ENCODE results near the gene DPPA3.
"Not testable (repeated sequence)": the region's sequence is repeated elsewhere in the genome, so short reads cannot be mapped to it uniquely, and the experiment has no call there.

DPPA3 gene

DNA sequence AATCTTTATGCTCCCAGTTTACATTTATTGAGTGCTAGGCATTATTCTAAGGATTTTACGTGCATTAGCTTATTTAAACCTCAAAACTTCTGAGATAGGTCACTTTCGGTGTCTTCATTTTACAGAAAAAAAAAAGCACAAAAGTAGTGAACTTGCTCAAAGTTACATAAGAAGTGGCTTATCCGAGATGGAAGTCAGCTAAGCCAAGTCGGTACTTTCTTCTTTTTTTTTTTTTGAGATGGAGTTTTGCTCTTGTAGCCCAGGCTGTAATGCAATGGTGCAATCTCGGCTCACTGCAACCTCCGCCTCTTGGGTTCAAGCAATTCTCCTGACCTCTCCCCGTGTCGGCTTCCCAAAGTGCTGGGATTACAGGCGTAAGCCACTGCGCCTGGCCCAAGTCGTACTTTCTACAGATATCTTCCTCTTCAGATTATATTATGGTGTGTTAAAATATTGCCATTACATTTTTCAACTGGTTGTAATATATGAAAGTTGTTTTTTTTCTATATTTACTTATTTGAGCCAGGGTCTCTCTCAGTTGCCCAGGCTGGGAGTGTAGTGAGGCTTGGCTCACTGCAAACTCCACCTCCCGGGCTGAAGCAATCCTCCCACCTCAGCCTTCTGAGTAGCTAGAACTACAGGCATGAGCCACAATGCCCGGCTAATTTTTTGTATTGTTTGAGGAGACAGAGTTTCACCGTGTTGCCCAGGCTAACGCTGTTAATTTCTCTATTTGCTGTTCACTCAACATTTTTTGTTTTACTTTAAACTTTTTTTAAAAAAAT is 8.9 kb downstream of the DPPA3 start:
- DNase-seq: no peak
- in situ Hi-C loops (cut with MboI; ENCODE audit: low pct_unique_long_range_greater_than_20kb, low sequenced_read_pairs): no loop called here

GRCh38 chr12:7723926-7724325 is 12.7 kb downstream of the DPPA3 start:
- no peak for DNase-seq
- in situ Hi-C loops (cut with MboI; ENCODE audit: low pct_unique_long_range_greater_than_20kb, low sequenced_read_pairs): no loop called here

- DNase-seq: no peak
- in situ Hi-C loops (cut with MboI; ENCODE audit: low pct_unique_long_range_greater_than_20kb, low sequenced_read_pairs): no loop called here
Observed at GRCh38 chr12:7729746-7730145, 18.5 kb downstream of the DPPA3 start.

- in situ Hi-C loops (cut with MboI; ENCODE audit: low pct_unique_long_range_greater_than_20kb, low sequenced_read_pairs); DNase-seq: not testable (repeated sequence)
Observed at GRCh38 chr12:7730984-7731383, 19.8 kb downstream of the DPPA3 start.

GRCh38 chr12:7731486-7731885 is 20.3 kb downstream of the DPPA3 start:
- no peak for DNase-seq
- in situ Hi-C loops (cut with MboI; ENCODE audit: low pct_unique_long_range_greater_than_20kb, low sequenced_read_pairs): no loop called here

DNA sequence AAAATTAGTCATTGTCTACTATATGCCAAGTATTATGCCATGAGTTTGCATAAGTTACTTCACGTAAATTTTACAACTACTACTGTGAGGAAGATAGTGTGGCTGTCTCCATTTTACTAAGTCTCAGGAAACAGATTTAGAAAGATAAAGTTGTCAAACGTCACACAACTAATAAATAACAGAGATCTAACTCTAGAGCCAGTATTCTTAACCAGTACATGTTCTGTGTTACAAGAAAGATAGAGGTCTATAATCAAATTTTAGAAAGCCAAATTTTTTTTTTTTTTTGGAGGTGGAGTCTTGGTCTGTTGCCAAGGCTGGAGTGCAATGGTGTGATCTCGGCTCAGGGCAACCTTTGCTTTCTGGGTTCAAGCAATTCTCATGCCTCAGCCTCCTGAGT is 21.8 kb downstream of the DPPA3 start:
- in situ Hi-C loops (cut with MboI; ENCODE audit: low pct_unique_long_range_greater_than_20kb, low sequenced_read_pairs): no loop called here
- DNase-seq: no peak

DNA sequence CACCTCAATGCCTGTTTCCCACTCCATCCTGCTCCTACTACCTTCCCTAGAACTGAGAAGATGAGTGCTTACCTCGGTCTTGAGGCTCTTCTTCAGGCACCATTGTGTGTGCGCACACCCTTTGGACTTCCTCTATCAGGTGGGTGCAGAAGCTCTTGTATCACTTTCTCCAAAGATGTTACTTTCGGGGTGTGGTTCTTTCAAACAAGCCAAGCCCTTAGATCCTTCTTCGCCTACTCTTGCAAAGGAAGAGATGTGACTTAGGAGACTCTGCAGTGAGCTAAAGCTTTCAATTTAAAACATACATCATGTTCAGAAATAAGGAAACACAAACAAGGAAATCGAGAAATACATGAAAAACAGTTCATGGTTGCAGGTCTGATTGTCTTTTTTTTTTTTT is 36.0 kb downstream of the DPPA3 start, which contains the start of gene CLEC4C:
Gene CLEC4C (minus strand): TSS at position 130 of the 400 bp plus-strand sequence. CDS start 27 bp downstream, at position 103.
- in situ Hi-C loops (cut with MboI; ENCODE audit: low pct_unique_long_range_greater_than_20kb, low sequenced_read_pairs): no loop called here
- DNase-seq: no peak

GRCh38 chr12:7748852-7749251 is 37.6 kb downstream of the DPPA3 start:
- no peak for DNase-seq
- in situ Hi-C loops (cut with MboI; ENCODE audit: low pct_unique_long_range_greater_than_20kb, low sequenced_read_pairs): no loop called here

- in situ Hi-C loops (cut with MboI; ENCODE audit: low pct_unique_long_range_greater_than_20kb, low sequenced_read_pairs): no loop called here
- no peak for DNase-seq
Observed at GRCh38 chr12:7749442-7749841, 38.2 kb downstream of the DPPA3 start.

- DNase-seq: no peak
- in situ Hi-C loops (cut with MboI; ENCODE audit: low pct_unique_long_range_greater_than_20kb, low sequenced_read_pairs): no loop called here
Observed at GRCh38 chr12:7750350-7750749, 39.1 kb downstream of the DPPA3 start.

DNA sequence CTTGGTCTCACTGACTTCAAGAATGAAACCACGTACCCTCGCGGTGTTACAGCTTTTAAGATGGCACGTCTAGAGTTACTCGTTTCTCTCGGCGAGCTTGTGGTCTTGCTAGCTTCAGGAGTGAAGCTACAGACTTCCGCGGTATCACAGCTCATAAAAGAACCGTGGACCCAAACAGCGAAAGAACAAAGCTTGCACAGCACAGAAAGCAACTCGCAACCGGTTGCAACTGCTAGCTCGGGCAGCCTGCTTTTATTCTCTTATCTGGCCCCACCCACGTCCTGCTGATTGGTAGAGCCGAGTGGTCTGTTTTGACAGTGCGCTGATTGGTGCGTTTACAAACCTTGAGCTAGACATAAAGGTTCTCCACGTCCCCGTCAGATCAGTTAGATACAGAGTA is 40.2 kb downstream of the DPPA3 start:
- in situ Hi-C loops (cut with MboI; ENCODE audit: low pct_unique_long_range_greater_than_20kb, low sequenced_read_pairs): no loop called here
- no peak for DNase-seq

GRCh38 chr12:7751941-7752922 is 41.0 kb downstream of the DPPA3 start:
- in situ Hi-C loops (cut with MboI; ENCODE audit: low pct_unique_long_range_greater_than_20kb, low sequenced_read_pairs): not testable (repeated sequence)
- peak; percentile 55 for DNase-seq

GRCh38 chr12:7755668-7756067 is 44.4 kb downstream of the DPPA3 start:
- in situ Hi-C loops (cut with MboI; ENCODE audit: low pct_unique_long_range_greater_than_20kb, low sequenced_read_pairs); DNase-seq: not testable (repeated sequence)

DNA sequence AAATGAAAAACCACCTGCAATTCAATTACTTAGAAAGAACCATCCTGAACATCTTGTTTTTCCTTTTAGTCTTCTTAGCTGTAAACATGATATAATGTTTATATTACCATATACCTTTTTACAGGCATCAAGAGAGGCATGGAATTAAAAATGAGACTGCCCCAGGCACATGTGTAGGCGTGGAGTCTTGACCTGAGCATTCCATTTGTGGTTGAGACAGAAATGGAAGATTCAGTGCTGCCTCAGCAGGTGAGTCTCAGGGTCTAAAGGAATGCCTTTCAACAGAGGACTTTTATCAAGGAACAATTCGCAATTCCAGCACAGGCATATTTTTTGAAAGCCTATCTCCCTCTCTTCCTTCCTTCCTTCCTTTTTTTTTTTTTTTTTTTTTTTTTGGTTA is 45.8 kb downstream of the DPPA3 start:
- no peak for DNase-seq
- in situ Hi-C loops (cut with MboI; ENCODE audit: low pct_unique_long_range_greater_than_20kb, low sequenced_read_pairs): no loop called here

DNA sequence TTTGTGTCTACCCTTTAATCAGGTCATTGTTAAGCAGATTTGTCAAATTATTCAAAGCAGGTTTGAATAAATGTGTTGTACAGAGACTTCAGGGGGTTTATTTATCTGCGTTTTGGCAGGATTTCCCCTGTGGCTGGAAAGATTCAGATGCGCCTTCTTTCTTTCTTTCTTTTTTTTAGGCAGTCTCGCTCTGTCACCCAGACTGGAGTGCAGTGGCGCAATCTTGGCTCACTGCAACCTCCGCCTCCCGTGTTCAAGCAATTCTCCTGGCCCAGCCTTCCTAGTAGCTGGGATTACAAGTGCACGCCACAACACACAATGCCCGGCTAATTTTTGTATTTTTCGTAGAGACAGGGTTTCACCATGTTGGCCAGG is 47.5 kb downstream of the DPPA3 start:
- in situ Hi-C loops (cut with MboI; ENCODE audit: low pct_unique_long_range_greater_than_20kb, low sequenced_read_pairs): no loop called here
- DNase-seq: no peak
